SJCRH30 (cell line): ENCODE measurements around the gene DSP. TPM values are rescaled to one million over a fixed set of nuclear protein-coding genes. Genes with fewer than 3 reads are reported as not detected.

Experiments
- DNase-seq, 2 experiments: peaks; one replicate each; pipeline ENCODE4 v3.0.0-alpha.2; 2015 to 2020
- H3K27ac ChIP-seq: fragments of 250-450 bp; sonication (Bioruptor Pico); 2 replicates; pipeline ENCODE4 v1.5.1; 2020; ENCODE audit warnings: mild to moderate bottlenecking, moderate library complexity
- H3K27me3 ChIP-seq: fragments of 250-450 bp; sonication (Bioruptor Pico); 2 replicates; pipeline ENCODE4 v1.5.1; 2020; ENCODE audit warnings: mild to moderate bottlenecking, moderate library complexity
- H3K36me3 ChIP-seq: fragments of 250-450 bp; sonication (Bioruptor Pico); 2 replicates; pipeline ENCODE4 v1.5.1; 2020; ENCODE audit warnings: mild to moderate bottlenecking, moderate library complexity
- H3K4me1 ChIP-seq: fragments of 250-450 bp; sonication (Bioruptor Pico); 2 replicates; pipeline ENCODE4 v1.5.1; 2020; ENCODE audit warnings: mild to moderate bottlenecking, moderate library complexity
- H3K4me3 ChIP-seq: fragments of 250-450 bp; sonication (Bioruptor Pico); 2 replicates; pipeline ENCODE4 v1.5.1; 2020; ENCODE audit warnings: mild to moderate bottlenecking, moderate library complexity
- H3K9me3 ChIP-seq: fragments of 250-450 bp; sonication (Bioruptor Pico); replicated peaks from 2 replicates; pipeline ENCODE4 v1.5.1; 2020; ENCODE audit warnings: mild to moderate bottlenecking, moderate library complexity
- total RNA-seq: library from RNA; depleted of rRNA; stranded (reverse); fragments of >200 nt; shearing (Covaris generic); gene quantifications from 2 replicates; pipeline ENCODE4 v1.2.3, GENCODE V29; 2014; rRNA removed

DSP gene
- total RNA-seq, 1 experiment from 2014 or later = not detected

DNA sequence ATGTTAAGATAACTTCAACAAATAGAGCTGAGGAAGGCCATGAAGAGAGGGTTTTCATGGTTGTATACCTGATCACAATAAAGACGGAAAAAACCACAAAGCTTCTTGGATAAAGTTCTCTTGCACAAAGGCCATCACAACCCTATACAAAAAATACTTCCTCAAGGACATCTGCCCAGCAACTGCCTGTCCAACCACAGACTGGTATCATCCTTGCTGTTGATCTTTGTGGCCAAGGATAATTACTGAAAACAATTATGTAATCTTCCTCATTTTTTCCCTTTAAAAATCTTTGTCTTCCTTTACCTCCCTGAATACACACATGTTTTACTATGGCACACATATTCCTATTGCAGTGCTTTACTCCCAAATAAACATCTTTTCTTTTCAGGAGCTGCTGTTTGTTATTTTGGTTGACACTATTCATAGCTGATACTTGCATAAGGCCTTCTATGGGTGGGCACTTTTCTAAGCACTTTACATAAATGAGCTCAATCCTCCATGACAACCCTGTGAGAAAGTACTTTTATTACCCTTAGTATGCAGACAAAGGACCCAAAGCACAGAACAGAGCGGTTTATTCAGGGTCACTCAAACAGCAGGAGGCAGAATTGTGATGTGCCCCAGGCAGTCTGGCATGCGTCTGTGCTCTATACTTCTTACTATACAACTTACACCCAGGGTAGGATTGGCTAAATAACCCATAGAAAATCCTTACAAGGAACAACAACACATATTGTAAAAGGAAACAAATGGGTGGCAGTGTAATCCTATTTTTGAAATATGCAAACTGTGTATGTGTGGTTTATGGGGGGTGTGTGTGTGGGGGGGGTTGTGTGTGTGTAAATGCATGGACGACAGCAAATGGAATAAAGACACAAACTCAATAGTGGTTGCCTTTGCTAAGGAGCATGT, 83.6 kb downstream of the DSP start:
- no peak for DNase-seq
- Histone ChIP-seq H3K9me3 (no peaks in the 10 kb centered on the region), H3K36me3 (no peaks in the 10 kb centered on the region), H3K27ac (no peak overlapping the region), H3K4me3 (no peak overlapping the region), H3K4me1 (no peaks in the 10 kb centered on the region), H3K27me3 (no peaks in the 10 kb centered on the region)

DNA sequence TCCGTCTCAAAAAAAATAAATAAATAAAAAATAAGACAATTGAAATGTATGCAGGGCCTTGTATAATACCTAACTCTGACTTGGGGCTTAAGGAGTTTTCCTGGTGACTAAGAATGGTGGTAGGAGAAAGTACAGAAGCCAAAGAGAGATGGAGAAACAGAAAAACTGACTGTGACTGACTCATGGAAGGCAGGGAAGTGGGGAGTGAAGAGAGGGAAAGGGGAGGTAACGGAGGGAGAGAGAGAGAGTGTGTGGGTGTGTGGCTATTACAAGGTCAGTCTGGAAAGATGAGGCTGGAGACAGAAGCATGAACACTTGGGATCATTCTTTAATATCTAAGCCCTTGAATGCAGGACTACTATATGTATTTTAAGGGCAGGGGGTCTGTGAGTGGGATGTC, 87.0 kb downstream of the DSP start:
- H3K27ac ChIP-seq = no peak overlapping the region
- no peak overlapping the region for H3K4me3 ChIP-seq
- no peak for DNase-seq
- no peaks in the 10 kb centered on the region for H3K36me3 ChIP-seq
- no peaks in the 10 kb centered on the region for H3K9me3 ChIP-seq
- H3K4me1 ChIP-seq = no peaks in the 10 kb centered on the region
- no peaks in the 10 kb centered on the region for H3K27me3 ChIP-seq

DNA sequence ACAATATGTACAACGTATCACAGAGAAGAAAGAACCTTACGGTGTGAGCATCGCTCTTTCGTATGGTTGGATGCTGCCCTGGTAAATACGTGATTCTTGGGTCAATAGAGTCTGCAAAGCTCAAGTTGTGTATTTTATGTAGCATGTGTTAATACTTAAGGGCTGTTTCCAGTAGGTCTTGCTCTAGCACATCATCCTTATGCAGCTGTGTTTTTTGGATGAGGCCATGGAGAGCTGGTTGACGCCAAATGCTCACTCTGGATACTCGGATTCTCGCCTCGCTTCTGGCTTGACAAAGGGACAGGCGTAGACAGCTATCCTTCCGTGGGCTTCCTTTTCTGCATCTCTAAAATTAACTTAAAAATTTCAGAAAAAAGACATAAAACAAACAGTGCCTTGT, 87.4 kb downstream of the DSP start:
- Histone ChIP-seq H3K4me3 (no peak overlapping the region), H3K27me3 (no peaks in the 10 kb centered on the region), H3K36me3 (no peaks in the 10 kb centered on the region), H3K4me1 (no peaks in the 10 kb centered on the region), H3K27ac (no peak overlapping the region), H3K9me3 (no peaks in the 10 kb centered on the region)
- DNase-seq = no peak

DNA sequence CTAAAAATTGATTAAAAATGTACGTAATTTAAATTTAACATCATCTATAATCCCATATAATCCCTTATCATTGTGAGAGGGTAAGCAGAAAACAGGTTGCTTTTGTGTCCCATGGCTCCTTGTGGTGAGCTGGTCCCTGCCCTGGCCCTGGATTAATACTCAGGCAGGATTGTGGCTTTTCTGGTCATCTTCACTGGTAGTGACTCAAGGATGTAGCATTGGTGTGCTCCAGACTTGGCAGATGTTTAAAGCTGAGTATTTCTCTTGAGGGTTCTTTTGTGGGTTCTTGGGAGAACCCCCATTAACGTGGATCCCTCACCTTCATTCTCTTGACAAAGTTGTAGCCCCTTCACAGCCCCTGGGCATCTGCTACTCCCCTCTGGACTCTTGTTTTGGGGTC, 87.8 kb downstream of the DSP start:
- Histone ChIP-seq H3K27me3 (no peaks in the 10 kb centered on the region), H3K4me3 (no peak overlapping the region), H3K9me3 (no peaks in the 10 kb centered on the region), H3K4me1 (no peaks in the 10 kb centered on the region), H3K36me3 (no peaks in the 10 kb centered on the region), H3K27ac (no peak overlapping the region)
- no peak for DNase-seq

- H3K4me3 ChIP-seq = no peak overlapping the region
- no peak overlapping the region for H3K27ac ChIP-seq
- H3K4me1 ChIP-seq = no peaks in the 10 kb centered on the region
Observed at GRCh38 chr6:7630792-7631191, 89.3 kb downstream of the DSP start.

GRCh38 chr6:7631466-7631865, 90.0 kb downstream of the DSP start:
- DNase-seq = no peak
- no peaks in the 10 kb centered on the region for H3K27me3 ChIP-seq
- no peaks in the 10 kb centered on the region for H3K36me3 ChIP-seq
- no peaks in the 10 kb centered on the region for H3K9me3 ChIP-seq
- no peaks in the 10 kb centered on the region for H3K4me1 ChIP-seq
- H3K27ac ChIP-seq = no peak overlapping the region
- H3K4me3 ChIP-seq = no peak overlapping the region

More at GRCh38 chr6:7630792-7631191, 89.3 kb downstream of the DSP start:
- no peaks in the 10 kb centered on the region for H3K27me3 ChIP-seq
- DNase-seq = no peak
- no peaks in the 10 kb centered on the region for H3K9me3 ChIP-seq
- no peaks in the 10 kb centered on the region for H3K36me3 ChIP-seq

GRCh38 chr6:7632501-7633290, 91.2 kb downstream of the DSP start:
- no peak for DNase-seq
- no peaks in the 10 kb centered on the region for H3K9me3 ChIP-seq
- H3K27ac ChIP-seq = no peak overlapping the region
- H3K4me3 ChIP-seq = no peak overlapping the region
- no peaks in the 10 kb centered on the region for H3K4me1 ChIP-seq
- no peaks in the 10 kb centered on the region for H3K27me3 ChIP-seq
- no peaks in the 10 kb centered on the region for H3K36me3 ChIP-seq

DNA sequence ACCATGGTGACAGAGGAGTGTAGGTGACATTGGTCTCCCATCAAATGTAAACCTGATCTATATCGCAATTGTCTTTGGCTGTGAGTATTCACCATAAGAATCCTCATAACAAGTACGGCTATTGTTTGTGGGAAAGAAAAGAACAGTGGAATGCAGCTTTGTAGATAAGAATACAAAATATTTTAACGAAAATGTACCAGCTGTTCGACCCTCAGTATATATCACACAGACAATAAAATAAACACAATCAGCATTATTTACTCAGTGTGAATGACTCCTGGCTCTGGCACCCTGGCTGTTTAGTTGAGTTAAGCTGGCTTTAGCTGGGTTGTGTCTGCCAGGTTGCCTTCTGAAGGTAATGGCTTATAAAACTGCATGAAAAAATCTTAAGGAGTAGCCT, 91.9 kb downstream of the DSP start:
- Histone ChIP-seq H3K4me1 (no peaks in the 10 kb centered on the region), H3K27me3 (no peaks in the 10 kb centered on the region), H3K4me3 (no peak overlapping the region), H3K27ac (no peak overlapping the region), H3K9me3 (no peaks in the 10 kb centered on the region), H3K36me3 (no peaks in the 10 kb centered on the region)
- DNase-seq = no peak

- Histone ChIP-seq H3K27ac (no peak overlapping the region), H3K27me3 (no peaks in the 10 kb centered on the region), H3K36me3 (no peaks in the 10 kb centered on the region), H3K9me3 (no peaks in the 10 kb centered on the region), H3K4me1 (no peaks in the 10 kb centered on the region), H3K4me3 (no peak overlapping the region)
- no peak for DNase-seq
Observed at GRCh38 chr6:7636151-7636550, 94.7 kb downstream of the DSP start.

Other genes starting within 250 kb of the DSP start
- 50.2 and 52.1 TPM in 2 replicates for gene SSR1, start 228.5 kb upstream of the DSP start, total RNA-seq
- gene CAGE1, start 151.9 kb upstream of the DSP start, total RNA-seq = 0.16 TPM in 1 of 2 replicates, not detected in the other
- 17.8 and 21.3 TPM in 2 replicates for gene RIOK1, start 151.9 kb upstream of the DSP start, total RNA-seq
- gene SNRNP48, start 48.5 kb downstream of the DSP start, total RNA-seq = 20.1 and 25.3 TPM in 2 replicates
- gene BMP6, start 184.4 kb downstream of the DSP start, total RNA-seq = 1.6 and 2.2 TPM in 2 replicates